ENCODE data around the gene OMG. TPM values are rescaled to one million over a fixed set of nuclear protein-coding genes. Genes with fewer than 3 reads are reported as not detected.
"Not testable (repeated sequence)": the region's sequence is repeated elsewhere in the genome, so short reads cannot be mapped to it uniquely, and the experiment has no call there.

OMG gene
- total RNA-seq (2014; rRNA removed; shearing (Covaris generic)), result 0.50 and 0.61 TPM in 2 replicates
- polyA plus RNA-seq (2015; cell fraction: cytosol; rRNA removed), result 0.11 TPM in 1 of 2 replicates, not detected in the other
- polyA plus RNA-seq (2015; cell fraction: nucleus; rRNA removed), result 0.30 TPM in 1 of 2 replicates, not detected in the other

DNA sequence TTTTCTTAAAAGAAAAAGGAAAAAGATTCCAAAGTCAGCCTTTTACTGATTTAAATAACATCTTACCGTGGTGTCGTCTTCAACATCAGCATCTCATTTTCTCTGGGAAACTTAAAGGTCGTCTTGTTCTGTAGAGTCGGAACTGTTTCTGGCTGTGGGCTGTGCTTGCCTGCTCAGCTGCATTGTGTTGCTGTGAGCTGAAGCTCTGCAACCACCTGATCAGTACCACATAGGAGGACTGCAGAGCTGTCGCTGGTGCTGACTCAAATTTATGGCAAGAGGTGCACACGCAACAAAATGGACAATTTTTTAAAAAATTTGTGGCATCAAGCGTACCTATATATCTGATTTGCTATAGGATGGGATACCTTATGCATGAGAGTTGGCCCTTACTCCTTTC is at the start of gene OMG:
OMG (minus strand) TSS at position 150 of the 400 bp plus-strand sequence. CDS start 908 bp downstream, outside the sequence.
- in situ Hi-C loops (cut with HindIII; ENCODE audit: low pct_unique_long_range_greater_than_20kb, low sequenced_read_pairs), result no loop called here

DNA sequence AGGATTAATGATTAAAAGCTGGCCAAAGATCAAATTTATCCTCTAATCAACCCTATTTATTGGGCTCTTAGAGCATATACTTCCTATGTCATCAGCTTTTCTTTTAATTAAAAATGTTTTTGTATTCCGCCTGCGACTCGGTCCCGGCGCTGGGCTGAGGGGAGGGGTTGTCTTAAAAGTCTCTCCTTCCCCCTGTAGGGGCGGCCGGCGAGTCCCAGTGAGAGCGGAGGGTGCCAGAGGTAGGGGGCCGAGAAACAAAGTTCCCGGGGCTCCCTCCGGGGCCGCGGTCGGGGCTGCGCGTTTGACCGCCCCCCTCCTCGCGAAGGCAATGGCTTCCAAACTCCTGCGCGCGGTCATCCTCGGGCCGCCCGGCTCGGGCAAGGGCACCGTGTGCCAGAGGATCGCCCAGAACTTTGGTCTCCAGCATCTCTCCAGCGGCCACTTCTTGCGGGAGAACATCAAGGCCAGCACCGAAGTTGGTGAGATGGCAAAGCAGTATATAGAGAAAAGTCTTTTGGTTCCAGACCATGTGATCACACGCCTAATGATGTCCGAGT is 48.2 kb upstream of the OMG start:
- DNase-seq (ENCODE audit: low read depth, low spot score); in situ Hi-C loops (cut with HindIII; ENCODE audit: low pct_unique_long_range_greater_than_20kb, low sequenced_read_pairs): not testable (repeated sequence)

More for the DNA sequence above, at the start of gene OMG:
- peak; percentile 34 for DNase-seq (ENCODE audit: low read depth, low spot score)

GRCh38 chr17:31339906-31340661 is 43.0 kb upstream of the OMG start:
- DNase-seq (ENCODE audit: low read depth, low spot score), result no peak
- in situ Hi-C loops (cut with HindIII; ENCODE audit: low pct_unique_long_range_greater_than_20kb, low sequenced_read_pairs), result no loop called here

- in situ Hi-C loops (cut with HindIII; ENCODE audit: low pct_unique_long_range_greater_than_20kb, low sequenced_read_pairs), result no loop called here
Measured at GRCh38 chr17:31329221-31329620, 32.2 kb upstream of the OMG start.

DNA sequence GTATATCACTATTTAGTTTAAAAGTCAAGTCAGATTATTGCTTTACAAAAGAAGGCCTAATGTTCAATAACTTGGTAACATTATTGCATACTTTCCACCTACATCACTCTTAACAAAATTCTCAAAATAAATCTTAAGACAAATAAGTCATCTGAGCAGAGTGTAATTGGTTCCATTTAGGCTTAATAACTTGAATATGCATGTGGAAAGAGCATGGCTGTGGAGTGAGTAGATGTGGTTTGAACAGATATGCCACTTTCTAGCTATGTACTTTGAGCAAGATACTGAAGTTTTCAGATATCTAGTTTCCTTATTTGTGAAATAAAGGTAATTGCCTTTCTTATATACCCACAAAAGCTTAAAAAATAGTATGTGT is 31.1 kb upstream of the OMG start:
- in situ Hi-C loops (cut with HindIII; ENCODE audit: low pct_unique_long_range_greater_than_20kb, low sequenced_read_pairs), result no loop called here
- no peak for DNase-seq (ENCODE audit: low read depth, low spot score)

More at GRCh38 chr17:31329221-31329620, 32.2 kb upstream of the OMG start:
- no peak for DNase-seq (ENCODE audit: low read depth, low spot score)

GRCh38 chr17:31327534-31328159 is 30.6 kb upstream of the OMG start:
- DNase-seq (ENCODE audit: low read depth, low spot score), result no peak
- in situ Hi-C loops (cut with HindIII; ENCODE audit: low pct_unique_long_range_greater_than_20kb, low sequenced_read_pairs), result no loop called here

- in situ Hi-C loops (cut with HindIII; ENCODE audit: low pct_unique_long_range_greater_than_20kb, low sequenced_read_pairs), result no loop called here
- no peak for DNase-seq (ENCODE audit: low read depth, low spot score)
Measured at GRCh38 chr17:31323551-31323950, 26.5 kb upstream of the OMG start.

GRCh38 chr17:31321966-31322365 is 24.9 kb upstream of the OMG start:
- no peak for DNase-seq (ENCODE audit: low read depth, low spot score)
- in situ Hi-C loops (cut with HindIII; ENCODE audit: low pct_unique_long_range_greater_than_20kb, low sequenced_read_pairs), result no loop called here

DNA sequence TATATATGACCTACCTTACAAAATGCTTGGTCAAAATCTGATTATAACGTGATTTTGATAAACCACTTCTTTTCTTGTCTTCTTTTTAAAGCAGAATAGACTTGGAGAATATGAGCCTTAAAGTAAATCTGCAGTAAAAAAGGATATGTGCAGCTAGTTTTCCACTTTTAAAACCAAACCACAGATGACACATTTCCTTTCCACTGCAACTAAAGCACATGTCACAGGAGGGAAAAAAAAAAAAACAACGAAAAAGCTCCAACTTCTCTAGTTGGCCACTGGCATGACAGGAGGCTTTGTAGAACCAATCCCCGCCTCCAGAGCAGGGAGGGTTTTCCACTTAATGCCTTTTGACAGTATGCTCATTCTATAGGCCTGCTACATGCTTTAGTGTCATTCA is 24.4 kb upstream of the OMG start, which contains the start of gene EVI2A:
EVI2A (minus strand) TSS at position 142 of the 400 bp plus-strand sequence. CDS start 2,609 bp downstream, outside the sequence.
- DNase-seq (ENCODE audit: low read depth, low spot score), result peak; percentile 92
- in situ Hi-C loops (cut with HindIII; ENCODE audit: low pct_unique_long_range_greater_than_20kb, low sequenced_read_pairs), result no loop called here

- in situ Hi-C loops (cut with HindIII; ENCODE audit: low pct_unique_long_range_greater_than_20kb, low sequenced_read_pairs), result no loop called here
- DNase-seq (ENCODE audit: low read depth, low spot score), result peak; percentile 28
Measured at GRCh38 chr17:31320791-31321190, 23.8 kb upstream of the OMG start.

DNA sequence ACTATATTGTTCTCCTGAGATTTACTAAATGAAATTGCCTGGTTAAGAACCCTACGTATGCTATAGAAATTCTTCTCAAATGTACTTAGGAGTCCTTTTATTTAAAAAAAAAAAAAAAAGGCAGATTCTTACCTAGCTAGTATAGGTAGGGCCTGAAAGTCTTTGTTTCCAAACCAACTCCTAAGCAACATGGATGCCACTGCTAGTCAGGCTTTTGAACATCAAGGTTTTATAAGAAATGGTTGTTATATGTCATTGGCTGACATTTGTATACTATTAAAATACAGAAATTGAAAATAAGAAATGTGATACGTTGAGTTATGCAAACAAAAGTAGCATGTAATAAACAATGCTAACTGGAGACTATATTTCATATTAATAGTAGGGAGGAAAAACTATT is 23.2 kb upstream of the OMG start:
- no peak for DNase-seq (ENCODE audit: low read depth, low spot score)
- in situ Hi-C loops (cut with HindIII; ENCODE audit: low pct_unique_long_range_greater_than_20kb, low sequenced_read_pairs), result no loop called here

GRCh38 chr17:31318851-31319661 is 22.0 kb upstream of the OMG start:
- in situ Hi-C loops (cut with HindIII; ENCODE audit: low pct_unique_long_range_greater_than_20kb, low sequenced_read_pairs), result no loop called here
- no peak for DNase-seq (ENCODE audit: low read depth, low spot score)

DNA sequence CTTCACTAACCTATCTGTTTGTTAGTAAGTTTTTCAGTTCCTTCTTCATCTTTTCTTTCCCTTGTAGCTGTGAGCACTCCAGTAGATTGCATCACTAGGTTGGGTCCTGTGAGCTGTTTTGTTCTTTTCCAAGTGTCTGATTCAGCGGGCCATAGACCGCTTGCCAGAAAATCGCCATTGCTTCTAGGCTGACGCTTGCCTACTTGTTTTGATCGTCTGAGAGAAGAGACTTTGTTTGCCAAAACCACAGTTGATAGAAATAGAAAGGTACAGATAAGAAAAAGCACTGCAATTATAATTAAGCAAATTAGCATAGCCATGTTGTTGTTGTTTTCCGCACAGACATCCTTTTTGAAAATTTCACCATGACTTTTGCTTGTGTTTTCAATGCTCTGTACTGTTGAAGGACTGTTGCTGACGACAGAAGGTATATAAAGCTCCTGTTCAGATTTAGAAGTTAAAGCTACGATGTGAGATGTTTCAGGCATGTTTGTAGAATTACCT is 21.3 kb upstream of the OMG start:
- DNase-seq (ENCODE audit: low read depth, low spot score), result no peak
- in situ Hi-C loops (cut with HindIII; ENCODE audit: low pct_unique_long_range_greater_than_20kb, low sequenced_read_pairs), result no loop called here

- in situ Hi-C loops (cut with HindIII; ENCODE audit: low pct_unique_long_range_greater_than_20kb, low sequenced_read_pairs), result no loop called here
- no peak for DNase-seq (ENCODE audit: low read depth, low spot score)
Measured at GRCh38 chr17:31314782-31315100, 17.7 kb upstream of the OMG start.

- in situ Hi-C loops (cut with HindIII; ENCODE audit: low pct_unique_long_range_greater_than_20kb, low sequenced_read_pairs), result no loop called here
- DNase-seq (ENCODE audit: low read depth, low spot score), result no peak
Measured at GRCh38 chr17:31313982-31314781, 17.1 kb upstream of the OMG start, which contains the start of gene EVI2B. Gene EVI2B (minus strand): TSS chr17:31314054. CDS start chr17:31305609, 8,445 bp downstream.

- in situ Hi-C loops (cut with HindIII; ENCODE audit: low pct_unique_long_range_greater_than_20kb, low sequenced_read_pairs); DNase-seq (ENCODE audit: low read depth, low spot score): not testable (repeated sequence)
Measured at GRCh38 chr17:31312223-31312622, 15.2 kb upstream of the OMG start.

GRCh38 chr17:31311526-31311925 is 14.5 kb upstream of the OMG start:
- in situ Hi-C loops (cut with HindIII; ENCODE audit: low pct_unique_long_range_greater_than_20kb, low sequenced_read_pairs), result no loop called here
- DNase-seq (ENCODE audit: low read depth, low spot score), result no peak
